ENCODE measurements around the gene CST4.
"Not testable (repeated sequence)": the region's sequence is repeated elsewhere in the genome, so short reads cannot be mapped to it uniquely, and the experiment has no call there.

The CST4 gene

GRCh38 chr20:23686046-23686750 lies 2.6 kb downstream of the CST4 start:
- DNase-seq, result no peak

GRCh38 chr20:23685529-23685896 lies 3.3 kb downstream of the CST4 start:
- not testable (repeated sequence) for DNase-seq

GRCh38 chr20:23684261-23684660 lies 4.6 kb downstream of the CST4 start:
- no peak for DNase-seq

- no peak for DNase-seq
These were observed 5.0 kb downstream of the CST4 start for GRCh38 chr20:23683807-23684206.

- DNase-seq, result no peak
These were observed 5.6 kb downstream of the CST4 start for GRCh38 chr20:23683281-23683680.

GRCh38 chr20:23680146-23680545 lies 8.7 kb downstream of the CST4 start:
- no peak for DNase-seq

GRCh38 chr20:23679133-23680092 lies 9.4 kb downstream of the CST4 start:
- DNase-seq, result no peak

- no peak for DNase-seq
These were observed 15.6 kb downstream of the CST4 start for GRCh38 chr20:23673209-23673608.

- no peak for DNase-seq
These were observed 16.7 kb downstream of the CST4 start for GRCh38 chr20:23672158-23672557.

- no peak for DNase-seq
These were observed 17.4 kb downstream of the CST4 start for GRCh38 chr20:23671479-23671878.

GRCh38 chr20:23670361-23670760 lies 18.5 kb downstream of the CST4 start:
- DNase-seq, result no peak

GRCh38 chr20:23669866-23670265 lies 19.0 kb downstream of the CST4 start:
- DNase-seq, result no peak

GRCh38 chr20:23669327-23669726 lies 19.5 kb downstream of the CST4 start:
- DNase-seq, result no peak

- peak; percentile 29 to 46 for DNase-seq
These were observed 20.3 kb downstream of the CST4 start for GRCh38 chr20:23668477-23668951.

- DNase-seq, result no peak
These were observed 21.2 kb downstream of the CST4 start for GRCh38 chr20:23667666-23668065.

- no peak for DNase-seq
These were observed 22.1 kb downstream of the CST4 start for GRCh38 chr20:23666698-23667097.

GRCh38 chr20:23666189-23666588 lies 22.6 kb downstream of the CST4 start:
- no peak for DNase-seq

GRCh38 chr20:23664954-23665353 lies 23.9 kb downstream of the CST4 start:
- no peak for DNase-seq

- not testable (repeated sequence) for DNase-seq
These were observed 24.8 kb downstream of the CST4 start for GRCh38 chr20:23664046-23664445.

GRCh38 chr20:23663180-23663579 lies 25.7 kb downstream of the CST4 start:
- DNase-seq, result no peak

GRCh38 chr20:23662276-23662870 lies 26.5 kb downstream of the CST4 start:
- DNase-seq, result no peak

GRCh38 chr20:23661002-23661429 lies 27.8 kb downstream of the CST4 start:
- no peak for DNase-seq

All from stimulated activated CD4-positive, alpha-beta T cell treated with anti-CD3 and anti-CD28 coated beads, Interleukin-2, amount 100 ng/mL, for 24 hours (primary cell).